GM04503 (cell line): Measurements from ENCODE around the gene MICAL1.

Experiments used
- DNase-seq: peaks from one replicate; pipeline ENCODE4 v3.0.0-alpha.2; 2012; ENCODE audit warnings: low read depth

The MICAL1 gene

DNA sequence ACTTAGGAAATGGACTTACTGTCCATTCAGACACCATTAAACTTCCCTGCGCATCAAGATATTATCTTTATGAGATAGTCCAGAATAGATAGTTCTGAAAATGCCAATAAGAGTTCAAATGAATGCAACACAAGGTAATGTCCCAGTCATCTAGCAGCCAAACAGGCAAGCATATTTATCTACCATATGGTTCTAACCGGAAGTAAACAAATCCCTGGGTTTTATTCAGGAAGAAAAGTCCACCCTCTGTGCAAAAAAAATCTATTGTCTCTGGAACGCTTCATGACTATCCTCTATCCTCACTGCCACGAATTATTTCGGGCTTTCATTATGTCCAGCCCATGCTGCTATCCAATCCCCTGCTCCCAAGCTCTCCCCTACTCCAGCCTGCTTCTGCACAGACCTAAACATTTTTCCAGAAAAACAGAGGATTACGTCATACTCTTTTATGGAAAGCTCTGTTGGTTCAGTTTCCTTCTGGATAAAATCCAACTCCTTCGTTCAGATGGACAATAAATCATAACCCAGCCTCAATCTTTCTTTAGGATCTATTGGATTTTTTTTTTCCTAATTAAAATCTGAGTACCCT is 26.6 kb downstream of the MICAL1 start:
- no peak for DNase-seq

- no peak for DNase-seq
These were observed 30.6 kb downstream of the MICAL1 start for GRCh38 chr6:109424946-109425345.

DNA sequence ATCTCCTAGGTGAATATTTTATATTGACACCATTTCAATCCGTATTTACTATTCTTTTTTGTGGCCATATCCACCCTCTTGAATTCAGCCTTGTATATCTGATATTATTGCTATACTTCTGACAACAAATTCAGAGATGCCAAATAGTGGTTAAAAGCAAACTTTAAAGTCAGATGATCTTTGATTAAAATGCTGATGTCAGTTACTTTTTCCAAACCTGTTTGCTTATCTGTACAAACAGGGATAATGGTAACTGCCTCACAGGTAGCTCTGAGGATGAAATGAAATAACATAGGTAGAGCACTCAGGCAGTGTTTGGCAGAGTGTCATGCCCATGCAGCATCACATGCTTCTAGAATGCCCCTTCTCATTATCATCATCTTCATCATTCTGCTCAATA is 34.4 kb downstream of the MICAL1 start:
- DNase-seq, result no peak

GRCh38 chr6:109420751-109421150 is 34.8 kb downstream of the MICAL1 start:
- DNase-seq, result no peak

DNA sequence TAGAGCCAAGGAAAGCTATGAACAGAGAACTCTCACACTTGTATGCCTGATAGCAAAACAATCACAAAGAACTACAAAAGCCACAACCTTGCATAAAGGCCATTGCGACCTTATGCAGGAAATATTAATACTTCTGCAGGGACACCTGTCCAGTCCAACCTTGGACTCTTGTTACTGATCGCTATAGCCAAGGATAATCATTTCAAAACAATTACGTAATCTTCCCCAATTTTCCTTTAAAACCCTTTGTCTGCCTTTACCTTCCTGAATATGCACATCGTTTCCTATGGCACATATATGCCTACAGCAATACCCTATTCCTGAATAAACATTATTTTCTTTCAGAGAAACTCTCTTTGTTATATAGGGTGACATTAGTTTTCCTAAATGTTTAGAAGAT is 37.9 kb downstream of the MICAL1 start:
- no peak for DNase-seq

DNA sequence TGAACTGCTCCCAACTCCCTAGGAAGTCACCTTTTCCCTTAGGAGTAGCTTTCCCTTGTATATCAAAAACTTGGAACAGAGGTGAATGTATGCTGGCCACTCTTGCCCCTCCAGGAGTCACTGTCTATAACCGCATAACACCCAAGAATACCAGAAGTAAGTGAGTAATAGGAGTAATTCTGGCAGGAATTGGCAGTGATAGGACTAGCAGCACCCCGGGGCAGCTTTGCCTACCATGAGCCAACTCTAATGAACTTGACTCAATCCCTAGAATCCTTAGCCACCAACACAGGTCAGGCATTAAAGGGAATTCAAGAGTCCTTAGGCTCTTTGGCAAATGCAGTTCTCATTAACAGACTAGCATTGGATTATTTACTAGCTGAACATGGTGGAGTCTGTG is 44.5 kb downstream of the MICAL1 start:
- DNase-seq, result no peak

- peak; percentile 45 for DNase-seq
These were observed 49.4 kb downstream of the MICAL1 start for GRCh38 chr6:109406196-109406595.

DNA sequence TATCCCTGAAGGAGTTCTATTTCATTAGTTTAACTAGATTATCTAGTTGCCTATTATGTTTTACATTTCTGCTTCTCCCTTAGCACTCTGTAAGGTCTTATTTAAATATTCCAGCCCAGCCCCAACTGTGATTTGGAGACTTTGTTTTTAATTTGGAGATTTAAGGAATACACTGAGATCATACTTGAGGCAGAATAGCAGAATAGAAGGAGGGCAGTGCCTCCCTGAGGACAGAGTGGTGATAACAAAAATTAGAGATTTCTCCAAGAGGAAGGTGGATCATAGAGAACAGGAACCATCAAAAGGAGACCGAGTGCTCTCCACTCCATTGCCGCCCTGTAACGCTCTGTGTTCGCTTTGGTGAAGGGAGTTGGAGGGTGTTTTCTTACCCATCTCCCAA is 58.6 kb downstream of the MICAL1 start:
- DNase-seq, result no peak

DNA sequence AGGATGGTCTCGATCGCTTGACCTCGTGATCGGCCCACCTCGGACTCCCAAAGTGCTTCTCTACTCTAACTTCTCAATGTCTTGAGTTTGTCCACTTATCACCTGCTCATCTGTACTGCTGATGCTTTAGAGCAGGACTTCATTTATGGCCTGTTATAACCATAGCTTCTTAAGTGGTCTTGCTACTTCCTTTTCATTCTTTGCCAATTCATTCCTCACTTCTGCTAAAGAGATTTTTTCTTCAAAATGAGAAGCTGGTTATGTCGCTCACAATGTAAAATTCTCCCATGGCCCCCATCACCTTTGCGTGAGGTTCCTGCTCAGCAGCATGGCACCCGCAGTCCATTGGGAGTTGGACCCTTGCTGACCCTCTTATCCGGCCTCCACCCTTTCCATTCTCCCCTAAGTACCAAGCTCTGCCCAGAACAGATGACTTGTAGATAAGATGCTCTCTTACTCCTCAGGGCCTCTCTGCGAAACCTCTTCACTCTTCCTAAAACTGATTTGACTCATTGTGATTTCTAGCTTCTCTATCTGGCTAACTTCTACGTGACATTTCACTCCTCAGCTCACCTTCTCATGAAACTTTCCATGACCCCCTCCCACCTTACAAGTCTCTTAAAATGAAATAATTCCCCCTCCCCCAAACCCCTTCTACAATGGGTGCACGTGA is 59.4 kb downstream of the MICAL1 start:
- no peak for DNase-seq
